Left cardiac atrium (tissue), 4 donors: ENCODE measurements around the gene CELA1. TPM values are rescaled to one million over a fixed set of nuclear protein-coding genes. Genes with fewer than 3 reads are reported as not detected.
"Not testable (repeated sequence)": the region's sequence is repeated elsewhere in the genome, so short reads cannot be mapped to it uniquely, and the experiment has no call there.

Experiments used
- ATAC-seq, 2 donors: fragments of 200-7000 bp; cut with Tn5 transposase; one replicate each; pipeline ENCODE4 v1.9.1; 2020; ENCODE audit warnings: mild to moderate bottlenecking in 2 of 2, moderate library complexity in 2 of 2
- DNase-seq: peaks from one replicate; pipeline ENCODE4 v3.0.0-alpha.2; 2020
- intact Hi-C, 2 donors: fragments of 100-400 bp; cut with DNase I; formaldehyde crosslinking; loops; one replicate each; pipeline versions ENCODE4 v1.14.1 to v1.15.1; 2022 to 2023
- total RNA-seq, 2 donors: library from RNA; stranded (reverse); fragmentation: NEBNext Ultra II Directional; extraction: Animal tissue kit (Norgen Biotek cat#: 25700); gene quantifications; one replicate each; pipeline ENCODE4 v1.2.1, GENCODE V29; 2021
- donor health status: DM: no; HTN: yes; CAD: no.
- donor health status: DM: no; HTN: yes; CAD: no; lungs with severe emphysema.
- donor health status: DM: yes; HTN: yes; CAD: no.
- donor health status: Dilated cardiomyopathy.

Gene CELA1
- total RNA-seq, 2 donors from 2014 or later: not detected

- ATAC-seq (peak in 1 of 2 donors; percentile 46), DNase-seq (no peak)
- intact Hi-C loops: no loop called here
These were observed 5.5 kb upstream of the CELA1 start for GRCh38 chr12:51351913-51352532.

- no peak for DNase-seq
- no peak for ATAC-seq
- intact Hi-C loops: no loop called here
These were observed 2.5 kb upstream of the CELA1 start for GRCh38 chr12:51349026-51349425.

- intact Hi-C loops: no loop called here
- ATAC-seq (no peak), DNase-seq (no peak)
These were observed 1.6 kb upstream of the CELA1 start for GRCh38 chr12:51348116-51348515.

- DNase-seq (no peak), ATAC-seq (no peak)
- intact Hi-C loops: no loop called here
These were observed 798 bp downstream of the CELA1 start for GRCh38 chr12:51345681-51346080.

GRCh38 chr12:51343201-51343600 is 3.3 kb downstream of the CELA1 start:
- ATAC-seq (no peak), DNase-seq (no peak)
- intact Hi-C loops: no loop called here

- intact Hi-C loops: no loop called here
- ATAC-seq: no peak
These were observed 4.1 kb downstream of the CELA1 start for GRCh38 chr12:51342416-51342815.

GRCh38 chr12:51341251-51342007 is 5.0 kb downstream of the CELA1 start:
- peak; percentile 88 to 90 for ATAC-seq
- intact Hi-C loops: loop anchor here in 1 of 2 donors (1.0 kb wide), 1 partner anchor 72 kb away; no protein-coding TSS in a partner anchor
- DNase-seq: peak; percentile 51

More at GRCh38 chr12:51342416-51342815, 4.1 kb downstream of the CELA1 start:
- no peak for DNase-seq

GRCh38 chr12:51339750-51340149 is 6.7 kb downstream of the CELA1 start:
- ATAC-seq (no peak), DNase-seq (no peak)
- intact Hi-C loops: no loop called here

GRCh38 chr12:51337336-51337735 is 9.1 kb downstream of the CELA1 start:
- DNase-seq, intact Hi-C loops, ATAC-seq: not testable (repeated sequence)

GRCh38 chr12:51335931-51336330 is 10.5 kb downstream of the CELA1 start:
- DNase-seq (no peak), ATAC-seq (no peak)
- intact Hi-C loops: no loop called here

- intact Hi-C loops: no loop called here
- no peak for ATAC-seq
- DNase-seq: no peak
These were observed 11.7 kb downstream of the CELA1 start for GRCh38 chr12:51334764-51335163.

GRCh38 chr12:51333536-51333935 is 12.9 kb downstream of the CELA1 start:
- intact Hi-C loops: no loop called here
- no peak for DNase-seq
- no peak for ATAC-seq

- ATAC-seq (no peak), DNase-seq (no peak)
- intact Hi-C loops: no loop called here
These were observed 16.3 kb downstream of the CELA1 start for GRCh38 chr12:51330186-51330585.

- intact Hi-C loops: no loop called here
- DNase-seq (no peak), ATAC-seq (no peak)
These were observed 16.7 kb downstream of the CELA1 start for GRCh38 chr12:51329742-51330141.

GRCh38 chr12:51328587-51328986 is 17.9 kb downstream of the CELA1 start:
- DNase-seq (no peak), ATAC-seq (no peak)
- intact Hi-C loops: no loop called here

GRCh38 chr12:51326698-51327439 is 19.6 kb downstream of the CELA1 start:
- intact Hi-C loops: no loop called here
- ATAC-seq: peak; percentile 74 to 86
- peak; percentile 34 for DNase-seq

GRCh38 chr12:51324953-51325352 is 21.5 kb downstream of the CELA1 start:
- intact Hi-C loops: no loop called here
- DNase-seq: no peak
- ATAC-seq: no peak

GRCh38 chr12:51323966-51324895 is 22.2 kb downstream of the CELA1 start, which contains the start of gene BIN2:
Gene BIN2 (minus strand): TSS chr12:51324174. CDS start chr12:51324102, 72 bp downstream.
- DNase-seq (peak; percentile 53), ATAC-seq (peak; percentile 70 to 78)
- intact Hi-C loops: no loop called here
